ENCODE data around the gene BET1L. TPM values are rescaled to one million over a fixed set of nuclear protein-coding genes. Genes with fewer than 3 reads are reported as not detected.

Gene BET1L
- total and polyA plus RNA-seq, 4 experiments from 2014 or later = 61.9 to 129 (median 93.2) TPM

Other genes with a start within 250 kb of the BET1L start
- gene SCGB1C1, start 14.3 kb downstream of the BET1L start, total RNA-seq = not detected
- not detected for gene SCGB1C1, start 14.3 kb downstream of the BET1L start, polyA plus RNA-seq
- gene RIC8A, start 309 bp upstream of the BET1L start, total RNA-seq = 100 to 1,000 TPM in 1 of 2 experiments, 10 to 100 TPM in 1; 96.7 to 111 TPM
- gene RIC8A, start 309 bp upstream of the BET1L start, polyA plus RNA-seq = 100 to 1,000 TPM in 1 of 2 donors, 10 to 100 TPM in 1; 91.2 to 106 TPM
- gene SIRT3, start 28.9 kb upstream of the BET1L start, total RNA-seq = 10 to 100 TPM; 26.5 to 30.7 TPM
- gene SIRT3, start 28.9 kb upstream of the BET1L start, polyA plus RNA-seq = 10 to 100 TPM; 11.2 to 11.6 TPM
- 100 to 1,000 TPM in 1 of 2 experiments, 10 to 100 TPM in 1; 99.9 to 107 TPM for gene PSMD13, start 29.6 kb upstream of the BET1L start, total RNA-seq
- 100 to 1,000 TPM; 179 to 247 TPM for gene PSMD13, start 29.6 kb upstream of the BET1L start, polyA plus RNA-seq
- 10 to 100 TPM; 25.9 to 26.3 TPM for gene NLRP6, start 71.0 kb upstream of the BET1L start, total RNA-seq
- gene NLRP6, start 71.0 kb upstream of the BET1L start, polyA plus RNA-seq = 10 to 100 TPM in 1 of 2 donors, 1 to 10 TPM in 1; 1.4 to 10.8 TPM
- gene PGGHG, start 81.7 kb upstream of the BET1L start, total RNA-seq = 100 to 1,000 TPM; 304 TPM
- gene PGGHG, start 81.7 kb upstream of the BET1L start, polyA plus RNA-seq = 1 to 10 TPM; 3.0 to 5.6 TPM
- gene IFITM5, start 92.1 kb upstream of the BET1L start, total RNA-seq = not detected
- gene IFITM5, start 92.1 kb upstream of the BET1L start, polyA plus RNA-seq = not detected
- 100 to 1,000 TPM; 202 to 203 TPM for gene IFITM2, start 100.4 kb upstream of the BET1L start, total RNA-seq
- 1,000 to 10,000 TPM; 2,491 to 3,716 TPM for gene IFITM2, start 100.4 kb upstream of the BET1L start, polyA plus RNA-seq
- gene IFITM1, start 106.6 kb upstream of the BET1L start, total RNA-seq = 100 to 1,000 TPM; 119 to 121 TPM
- gene IFITM1, start 106.6 kb upstream of the BET1L start, polyA plus RNA-seq = 1,000 to 10,000 TPM; 2,073 to 2,173 TPM
- 1 to 10 TPM; 6.2 to 7.2 TPM for gene IFITM3, start 113.5 kb upstream of the BET1L start, total RNA-seq
- 100 to 1,000 TPM in 1 of 2 donors, 1 to 10 TPM in 1; 9.1 to 108 TPM for gene IFITM3, start 113.5 kb upstream of the BET1L start, polyA plus RNA-seq
- gene B4GALNT4, start 162.1 kb upstream of the BET1L start, total RNA-seq = 1 to 10 TPM; 2.2 to 2.4 TPM
- not detected for gene B4GALNT4, start 162.1 kb upstream of the BET1L start, polyA plus RNA-seq
- not detected for gene PKP3, start 186.8 kb upstream of the BET1L start, total RNA-seq
- gene PKP3, start 186.8 kb upstream of the BET1L start, polyA plus RNA-seq = under 1 TPM in 1 of 2 donors, not detected in 1; 0.14 TPM
- 100 to 1,000 TPM; 437 to 440 TPM for gene SIGIRR, start 207.6 kb upstream of the BET1L start, total RNA-seq
- 100 to 1,000 TPM; 235 to 242 TPM for gene SIGIRR, start 207.6 kb upstream of the BET1L start, polyA plus RNA-seq
- gene ANO9, start 234.6 kb upstream of the BET1L start, total RNA-seq = 100 to 1,000 TPM; 120 to 123 TPM
- 10 to 100 TPM in 1 of 2 donors, 1 to 10 TPM in 1; 9.4 to 15.5 TPM for gene ANO9, start 234.6 kb upstream of the BET1L start, polyA plus RNA-seq
- 10 to 100 TPM; 23.3 to 26.1 TPM for gene PTDSS2, start 242.9 kb upstream of the BET1L start, total RNA-seq
- gene PTDSS2, start 242.9 kb upstream of the BET1L start, polyA plus RNA-seq = 1 to 10 TPM; 5.5 to 6.3 TPM